DOHH2 (cell line): ENCODE results near the gene FAM120A.

Experiments
- H3F3A ChIP-seq: fragments of 200-600 bp; sonication (generic), shearing (Covaris generic); 2 replicates; pipeline ENCODE4 v1.6.0; 2016; ENCODE audit warnings: antibody characterized with exemption, mild to moderate bottlenecking; ENCODE audit not compliant: control insufficient read depth, insufficient read depth
- H3K27ac ChIP-seq: fragments of 200-600 bp; sonication (generic); 2 replicates; pipeline ENCODE4 v1.5.1; 2014; ENCODE audit warnings: low read depth, mild to moderate bottlenecking, low read length, moderate library complexity
- H3K27me3 ChIP-seq: fragments of 200-600 bp; sonication (generic); 2 replicates; pipeline ENCODE4 v1.6.1; 2014; ENCODE audit warnings: mild to moderate bottlenecking, low read length, mixed read lengths; ENCODE audit not compliant: control insufficient read depth
- H3K36me3 ChIP-seq: fragments of 200-600 bp; sonication (generic); 2 replicates; pipeline ENCODE4 v1.6.1; 2014; ENCODE audit warnings: mild to moderate bottlenecking, low read length, moderate library complexity, mixed read lengths; ENCODE audit not compliant: control insufficient read depth
- H3K4me1 ChIP-seq: fragments of 200-600 bp; sonication (generic); 2 replicates; pipeline ENCODE4 v1.6.1; 2014; ENCODE audit warnings: mild to moderate bottlenecking, low read length, mixed read lengths; ENCODE audit not compliant: control insufficient read depth
- H3K4me2 ChIP-seq: fragments of 200-600 bp; sonication (generic); 2 replicates; pipeline ENCODE4 v1.6.0; 2014; ENCODE audit warnings: mild to moderate bottlenecking, low read length, moderate library complexity
- H3K4me3 ChIP-seq: fragments of 200-600 bp; sonication (generic); 2 replicates; pipeline ENCODE4 v1.5.1; 2014; ENCODE audit warnings: mild to moderate bottlenecking, low read length, mixed read lengths
- H3K79me2 ChIP-seq: fragments of 200-600 bp; sonication (generic); 2 replicates; pipeline ENCODE4 v1.6.1; 2014; ENCODE audit warnings: mild to moderate bottlenecking, low read length, mixed read lengths; ENCODE audit not compliant: control insufficient read depth
- H3K9me2 ChIP-seq: fragments of 200-600 bp; sonication (generic); replicated peaks from 2 replicates; pipeline ENCODE4 v1.6.1; 2014; ENCODE audit warnings: mild to moderate bottlenecking, low read length, mixed read lengths; ENCODE audit not compliant: control insufficient read depth
- H3K9me3 ChIP-seq: fragments of 200-600 bp; sonication (generic); 2 replicates; pipeline ENCODE4 v1.6.1; 2014; ENCODE audit warnings: antibody characterized with exemption, low read length, mixed read lengths; ENCODE audit not compliant: control insufficient read depth, insufficient read depth
- H4K20me1 ChIP-seq: fragments of 200-600 bp; sonication (generic); 2 replicates; pipeline ENCODE4 v1.6.0; 2014; ENCODE audit warnings: low read depth, mild to moderate bottlenecking, antibody characterized with exemption, low read length, moderate library complexity; ENCODE audit not compliant: control insufficient read depth, insufficient read depth
- CTCF ChIP-seq: fragments of 200-600 bp; sonication (generic); IDR thresholded peaks from one replicate; pipeline ENCODE4 v1.5.1; 2014; ENCODE audit warnings: antibody characterized with exemption, mild to moderate bottlenecking, low read depth, low read length; ENCODE audit not compliant: poor library complexity, severe bottlenecking
- EZH2phosphoT487 ChIP-seq: fragments of 200-600 bp; sonication (generic); IDR thresholded peaks from 2 replicates; pipeline ENCODE4 v1.6.1; 2017; ENCODE audit warnings: borderline replicate concordance, mild to moderate bottlenecking, antibody characterized with exemption, low read length, moderate library complexity, mixed read lengths

Gene FAM120A

GRCh38 chr9:93582115-93582514 is 130.6 kb downstream of the FAM120A start:
- TF ChIP-seq CTCF (no peak), EZH2phosphoT487 (no peak)
- Histone ChIP-seq H3K9me2 (no peaks in the 10 kb centered on the region), H3K27ac (no peak overlapping the region), H3K9me3 (no peaks in the 10 kb centered on the region), H3K27me3 (no peaks in the 10 kb centered on the region), H3K4me3 (no peak overlapping the region), H3K36me3 (no peaks in the 10 kb centered on the region), H3K4me2 (no peak overlapping the region), H4K20me1 (0 out of 2 replicates have a peak, but pooled peaks cover 3% of the 10 kb centered on the region), H3K4me1 (peaks cover 13% of the 10 kb centered on the region), H3F3A (no peaks in the 10 kb centered on the region), H3K79me2 (peaks cover 98% of the 10 kb centered on the region)

- Histone ChIP-seq H3K4me2 (no peak overlapping the region), H3K27me3 (no peaks in the 10 kb centered on the region), H3F3A (no peaks in the 10 kb centered on the region), H3K9me3 (no peaks in the 10 kb centered on the region), H4K20me1 (0 out of 2 replicates have a peak, but pooled peaks cover 3% of the 10 kb centered on the region), H3K9me2 (no peaks in the 10 kb centered on the region), H3K36me3 (no peaks in the 10 kb centered on the region), H3K27ac (no peak overlapping the region), H3K4me3 (no peak overlapping the region), H3K79me2 (peaks cover 98% of the 10 kb centered on the region), H3K4me1 (peaks cover 9% of the 10 kb centered on the region)
- TF ChIP-seq EZH2phosphoT487 = no peak
- TF ChIP-seq CTCF = no peak
Observed at GRCh38 chr9:93582550-93582949, 131.1 kb downstream of the FAM120A start.

GRCh38 chr9:93585259-93585658 is 133.8 kb downstream of the FAM120A start:
- Histone ChIP-seq H3K9me3 (no peaks in the 10 kb centered on the region), H3K36me3 (no peaks in the 10 kb centered on the region), H3K4me2 (no peak overlapping the region), H3K79me2 (peaks cover 92% of the 10 kb centered on the region), H3K4me3 (no peak overlapping the region), H3K27me3 (no peaks in the 10 kb centered on the region), H3K9me2 (no peaks in the 10 kb centered on the region), H4K20me1 (0 out of 2 replicates have a peak, but pooled peaks cover 3% of the 10 kb centered on the region), H3K27ac (no peak overlapping the region), H3K4me1 (no peaks in the 10 kb centered on the region), H3F3A (no peaks in the 10 kb centered on the region)
- TF ChIP-seq CTCF (no peak), EZH2phosphoT487 (no peak)
